ENCODE results near the gene STXBP5. TPM values are rescaled to one million over a fixed set of nuclear protein-coding genes. Genes with fewer than 3 reads are reported as not detected.
A peak's percentile ranks its signal among the peaks of the same experiment; 100 is the strongest.

The STXBP5 gene
- total and polyA plus RNA-seq, 2 of the 13 experiments (the other 11 are each of a cell fraction or from before 2014, with no cell fraction given) = 8.8 to 19.4 TPM

DNA sequence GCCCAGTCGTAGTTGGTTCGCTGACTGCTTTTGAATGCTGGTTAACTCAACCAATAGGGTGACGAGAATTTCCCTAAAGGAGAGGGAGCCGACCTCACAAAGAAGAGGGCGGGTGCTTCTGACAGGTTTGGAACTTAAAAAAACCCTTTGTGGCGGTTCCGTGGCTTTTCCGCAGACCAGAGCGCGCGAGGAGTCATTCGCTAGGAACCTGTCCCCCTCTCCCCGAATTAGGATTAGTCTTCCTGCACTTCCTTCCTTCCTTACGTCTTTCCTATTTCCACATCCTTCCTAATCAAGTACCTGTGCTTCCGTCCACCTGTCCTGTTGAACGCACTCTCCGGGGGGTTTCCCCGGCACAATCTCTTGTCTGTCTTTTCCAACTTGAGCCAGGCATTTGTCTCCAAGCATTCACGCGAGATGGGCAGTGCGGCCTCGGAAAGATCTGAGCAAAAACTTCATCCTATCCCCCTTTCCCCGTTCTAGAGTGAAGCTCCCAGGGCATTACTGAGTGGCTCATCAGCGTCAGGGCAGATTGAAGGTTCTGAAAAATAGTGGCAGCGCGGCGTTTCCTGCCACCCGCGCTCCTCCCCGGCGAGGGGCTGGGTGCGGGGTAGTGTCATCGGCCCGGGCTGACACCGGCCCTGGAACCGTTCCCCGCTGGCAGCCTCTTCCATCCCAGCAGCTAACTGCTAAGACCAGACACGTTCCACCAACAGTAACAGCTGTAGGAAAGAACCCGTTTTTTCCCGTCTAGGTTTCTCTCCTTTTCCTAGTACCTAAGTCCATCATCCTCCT, 1.5 kb upstream of the STXBP5 start (continued):
- TF ChIP-seq MYNN (CRISPR knock-in tag; IDR thresholded peaks at IDR 0.05; ENCODE audit: low read depth) = no peak
- TF ChIP-seq ATF7-NPFF (CRISPR knock-in tag; IDR thresholded peaks at IDR 0.05; ENCODE audit: low read depth) = peak; percentile 23; the same call in 1 of the 2 replicates
- TF ChIP-seq, protein P1, sequence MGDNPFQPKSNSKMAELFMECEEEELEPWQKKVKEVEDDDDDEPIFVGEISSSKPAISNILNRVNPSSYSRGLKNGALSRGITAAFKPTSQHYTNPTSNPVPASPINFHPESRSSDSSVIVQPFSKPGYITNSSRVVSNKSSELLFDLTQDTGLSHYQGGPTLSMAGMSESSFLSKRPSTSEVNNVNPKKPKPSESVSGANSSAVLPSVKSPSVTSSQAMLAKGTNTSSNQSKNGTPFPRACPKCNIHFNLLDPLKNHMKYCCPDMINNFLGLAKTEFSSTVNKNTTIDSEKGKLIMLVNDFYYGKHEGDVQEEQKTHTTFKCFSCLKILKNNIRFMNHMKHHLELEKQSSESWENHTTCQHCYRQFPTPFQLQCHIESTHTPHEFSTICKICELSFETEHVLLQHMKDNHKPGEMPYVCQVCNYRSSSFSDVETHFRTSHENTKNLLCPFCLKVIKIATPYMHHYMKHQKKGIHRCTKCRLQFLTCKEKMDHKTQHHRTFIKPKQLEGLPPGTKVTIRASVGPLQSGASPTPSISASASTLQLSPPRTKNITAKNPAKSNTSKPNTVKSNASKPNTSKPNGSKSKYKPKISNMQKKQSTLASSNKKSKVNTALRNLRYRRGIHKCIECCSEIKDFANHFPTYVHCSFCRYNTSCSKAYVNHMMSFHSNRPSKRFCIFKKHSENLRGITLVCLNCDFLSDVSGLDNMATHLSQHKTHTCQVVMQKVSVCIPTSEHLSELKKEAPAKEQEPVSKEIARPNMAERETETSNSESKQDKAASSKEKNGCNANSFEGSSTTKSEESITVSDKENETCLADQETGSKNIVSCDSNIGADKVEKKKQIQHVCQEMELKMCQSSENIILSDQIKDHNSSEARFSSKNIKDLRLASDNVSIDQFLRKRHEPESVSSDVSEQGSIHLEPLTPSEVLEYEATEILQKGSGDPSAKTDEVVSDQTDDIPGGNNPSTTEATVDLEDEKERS (CRISPR knock-in tag; IDR thresholded peaks at IDR 0.05) = no peak
- no peak for TF ChIP-seq ZNF775 (CRISPR knock-in tag; IDR thresholded peaks at IDR 0.05; ENCODE audit: borderline replicate concordance)
- no peak for TF ChIP-seq AGO2 (optimal IDR thresholded peaks at IDR 0.05; ENCODE audit: low read depth, low read length)
- no peak for TF ChIP-seq ARNT2 (CRISPR knock-in tag; IDR thresholded peaks at IDR 0.05; ENCODE audit: low read depth)
- TF ChIP-seq NFIB (CRISPR knock-in tag; IDR thresholded peaks at IDR 0.05; ENCODE audit: borderline replicate concordance) = no peak
- TF ChIP-seq TGIF2 (CRISPR knock-in tag; IDR thresholded peaks at IDR 0.05) = peak; percentile 45
- TF ChIP-seq, protein P2, sequence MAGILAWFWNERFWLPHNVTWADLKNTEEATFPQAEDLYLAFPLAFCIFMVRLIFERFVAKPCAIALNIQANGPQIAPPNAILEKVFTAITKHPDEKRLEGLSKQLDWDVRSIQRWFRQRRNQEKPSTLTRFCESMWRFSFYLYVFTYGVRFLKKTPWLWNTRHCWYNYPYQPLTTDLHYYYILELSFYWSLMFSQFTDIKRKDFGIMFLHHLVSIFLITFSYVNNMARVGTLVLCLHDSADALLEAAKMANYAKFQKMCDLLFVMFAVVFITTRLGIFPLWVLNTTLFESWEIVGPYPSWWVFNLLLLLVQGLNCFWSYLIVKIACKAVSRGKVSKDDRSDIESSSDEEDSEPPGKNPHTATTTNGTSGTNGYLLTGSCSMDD (CRISPR knock-in tag; IDR thresholded peaks at IDR 0.05) = no peak
- TF ChIP-seq, protein P3, sequence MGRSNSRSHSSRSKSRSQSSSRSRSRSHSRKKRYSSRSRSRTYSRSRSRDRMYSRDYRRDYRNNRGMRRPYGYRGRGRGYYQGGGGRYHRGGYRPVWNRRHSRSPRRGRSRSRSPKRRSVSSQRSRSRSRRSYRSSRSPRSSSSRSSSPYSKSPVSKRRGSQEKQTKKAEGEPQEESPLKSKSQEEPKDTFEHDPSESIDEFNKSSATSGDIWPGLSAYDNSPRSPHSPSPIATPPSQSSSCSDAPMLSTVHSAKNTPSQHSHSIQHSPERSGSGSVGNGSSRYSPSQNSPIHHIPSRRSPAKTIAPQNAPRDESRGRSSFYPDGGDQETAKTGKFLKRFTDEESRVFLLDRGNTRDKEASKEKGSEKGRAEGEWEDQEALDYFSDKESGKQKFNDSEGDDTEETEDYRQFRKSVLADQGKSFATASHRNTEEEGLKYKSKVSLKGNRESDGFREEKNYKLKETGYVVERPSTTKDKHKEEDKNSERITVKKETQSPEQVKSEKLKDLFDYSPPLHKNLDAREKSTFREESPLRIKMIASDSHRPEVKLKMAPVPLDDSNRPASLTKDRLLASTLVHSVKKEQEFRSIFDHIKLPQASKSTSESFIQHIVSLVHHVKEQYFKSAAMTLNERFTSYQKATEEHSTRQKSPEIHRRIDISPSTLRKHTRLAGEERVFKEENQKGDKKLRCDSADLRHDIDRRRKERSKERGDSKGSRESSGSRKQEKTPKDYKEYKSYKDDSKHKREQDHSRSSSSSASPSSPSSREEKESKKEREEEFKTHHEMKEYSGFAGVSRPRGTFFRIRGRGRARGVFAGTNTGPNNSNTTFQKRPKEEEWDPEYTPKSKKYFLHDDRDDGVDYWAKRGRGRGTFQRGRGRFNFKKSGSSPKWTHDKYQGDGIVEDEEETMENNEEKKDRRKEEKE (IDR thresholded peaks at IDR 0.05) = no peak
- TF ChIP-seq CC2D1A (CRISPR knock-in tag; IDR thresholded peaks at IDR 0.05) = no peak
- TF ChIP-seq, protein P4, sequence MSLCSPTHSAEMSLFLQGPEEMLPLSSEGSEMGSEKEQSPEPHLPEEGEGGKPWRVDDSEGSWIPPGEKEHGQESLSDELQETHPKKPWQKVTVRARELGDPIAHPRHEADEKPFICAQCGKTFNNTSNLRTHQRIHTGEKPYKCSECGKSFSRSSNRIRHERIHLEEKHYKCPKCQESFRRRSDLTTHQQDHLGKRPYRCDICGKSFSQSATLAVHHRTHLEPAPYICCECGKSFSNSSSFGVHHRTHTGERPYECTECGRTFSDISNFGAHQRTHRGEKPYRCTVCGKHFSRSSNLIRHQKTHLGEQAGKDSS (CRISPR knock-in tag; IDR thresholded peaks at IDR 0.05; ENCODE audit: borderline replicate concordance, low read depth) = no peak
- TF ChIP-seq HES4 (CRISPR knock-in tag; IDR thresholded peaks at IDR 0.05; ENCODE audit: borderline replicate concordance) = 0 out of 2 replicates have a peak, but pooled peaks have one; percentile 46
- TF ChIP-seq SATB2 (CRISPR knock-in tag; IDR thresholded peaks at IDR 0.05) = no peak; the same call in 1 of the 2 replicates
- TF ChIP-seq FOXP1 (IDR thresholded peaks at IDR 0.05) = no peak
- TF ChIP-seq FOXP1 (CRISPR knock-in tag; IDR thresholded peaks at IDR 0.05) = no peak
- no peak for TF ChIP-seq TEAD2 (CRISPR knock-in tag; IDR thresholded peaks at IDR 0.05)
- TF ChIP-seq, protein P5, sequence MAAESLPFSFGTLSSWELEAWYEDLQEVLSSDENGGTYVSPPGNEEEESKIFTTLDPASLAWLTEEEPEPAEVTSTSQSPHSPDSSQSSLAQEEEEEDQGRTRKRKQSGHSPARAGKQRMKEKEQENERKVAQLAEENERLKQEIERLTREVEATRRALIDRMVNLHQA (CRISPR knock-in tag; IDR thresholded peaks at IDR 0.05) = no peak
- TF ChIP-seq ZSCAN22 (CRISPR knock-in tag; IDR thresholded peaks at IDR 0.05) = no peak
- TF ChIP-seq PAF1 (CRISPR knock-in tag; IDR thresholded peaks at IDR 0.05) = no peak
- no peak for TF ChIP-seq MED8 (CRISPR knock-in tag; IDR thresholded peaks at IDR 0.05; ENCODE audit: insufficient replicate concordance)
- TF ChIP-seq FLYWCH1 (CRISPR knock-in tag; IDR thresholded peaks at IDR 0.05) = no peak
- TF ChIP-seq RNF2 (conservative IDR thresholded peaks at IDR 0.05; ENCODE audit: low read depth) = no peak
